ENCODE data around the gene ABCG2. TPM values are rescaled to one million over a fixed set of nuclear protein-coding genes. Genes with fewer than 3 reads are reported as not detected.

ABCG2 gene
- polyA plus RNA-seq, 1 donor (not counting 4 experiments of a cell fraction or from before 2014, with no cell fraction given): 5.3 TPM

DNA sequence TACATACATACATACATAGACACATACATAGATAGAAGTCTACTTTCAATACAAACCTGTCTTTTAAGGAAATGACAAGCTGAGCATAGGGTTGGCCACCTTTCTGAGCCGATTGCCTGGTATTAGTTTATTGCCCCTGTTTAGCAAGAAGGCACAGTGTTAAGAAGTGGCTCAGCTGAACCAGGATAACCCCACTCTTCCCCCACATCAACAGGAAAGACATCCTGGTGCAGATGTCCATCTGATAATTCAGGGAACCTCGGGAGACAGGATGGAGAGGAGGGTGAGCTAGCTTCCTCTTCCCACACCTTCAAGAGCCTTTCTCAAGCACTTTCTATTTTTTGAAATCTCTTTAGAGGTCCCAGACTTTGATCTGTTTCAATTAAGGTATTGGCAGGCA lies 98.7 kb downstream of the ABCG2 start:
- no peaks in the 10 kb centered on the region for H3K27me3 ChIP-seq (ENCODE audit: control insufficient read depth, extremely low read depth, insufficient read depth, low read length)
- dilution Hi-C loops (cut with MboI; ENCODE audit: extremely low pct_ligation_motif_present, low sequenced_read_pairs): no loop called here
- no peak overlapping the region for H3K4me3 ChIP-seq (ENCODE audit: control insufficient read depth in 2 of 3, extremely low read depth in 1 of 3, insufficient read depth in 2 of 3, low read depth in 1 of 3, low read length in 3 of 3)
- no peaks in the 10 kb centered on the region for H3K4me1 ChIP-seq (ENCODE audit: control insufficient read depth, extremely low read depth, insufficient read depth, low read length)
- H3K4me2 ChIP-seq (ENCODE audit: control insufficient read depth, extremely low read depth, insufficient read depth, low read depth, low read length): no peak overlapping the region
- no peak overlapping the region for H3K27ac ChIP-seq (ENCODE audit: control insufficient read depth, insufficient read depth, low read length)
- H3K9me1 ChIP-seq (ENCODE audit: control insufficient read depth, extremely low read depth, insufficient read depth, low read length): no peaks in the 10 kb centered on the region
- H4K20me1 ChIP-seq (ENCODE audit: control insufficient read depth, extremely low read depth, insufficient read depth, low read length): no peaks in the 10 kb centered on the region
- H3K9me3 ChIP-seq (ENCODE audit: control insufficient read depth, low read depth, low read length): no peaks in the 10 kb centered on the region
- no peak for TF ChIP-seq EZH2 (IDR thresholded peaks at IDR 0.05; ENCODE audit: low read length)
- TF ChIP-seq CTCF (optimal IDR thresholded peaks at IDR 0.05 in 1 of 3, IDR thresholded peaks at IDR 0.05 in 1 of 3, conservative IDR thresholded peaks at IDR 0.05 in 1 of 3; ENCODE audit: extremely low read depth in 1 of 3, insufficient read depth in 2 of 3, low read length in 3 of 3): no peak
- FAIRE-seq: no peak
- no peaks in the 10 kb centered on the region for H3K79me2 ChIP-seq (ENCODE audit: control insufficient read depth, insufficient read depth, low read length)
- no peak overlapping the region for H3K9ac ChIP-seq (ENCODE audit: control insufficient read depth, extremely low read depth, insufficient read depth, low read length)
- DNase-seq (ENCODE audit: low read depth, low spot score): no peak
- peaks cover 3 to 5% of the 10 kb centered on the region in 2 experiments for H3K36me3 ChIP-seq (ENCODE audit: control insufficient read depth in 2 of 2, extremely low read depth in 1 of 2, insufficient read depth in 2 of 2, low read length in 2 of 2)
- H2AFZ ChIP-seq (ENCODE audit: control insufficient read depth, low read length): no peak overlapping the region

DNA sequence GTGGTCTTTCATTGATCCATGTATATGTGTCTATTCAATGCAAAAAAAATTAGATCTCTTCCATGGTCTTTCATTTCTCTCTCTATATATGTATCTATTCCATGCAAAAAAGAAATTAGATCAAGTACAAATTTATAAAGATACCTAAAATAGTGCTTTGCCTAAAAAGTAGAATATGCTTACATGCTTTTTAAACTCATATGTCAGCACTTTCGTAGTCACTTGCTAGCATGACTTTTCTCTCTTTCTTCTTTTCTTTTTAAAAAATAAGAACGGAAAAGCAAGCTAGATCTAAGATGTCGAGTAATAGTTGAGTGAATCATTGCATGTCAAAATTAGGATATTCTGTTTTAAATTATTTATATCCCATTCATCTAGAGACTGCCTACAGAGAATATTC lies 100.1 kb downstream of the ABCG2 start:
- Histone ChIP-seq H3K4me3 (ENCODE audit: control insufficient read depth in 2 of 3, extremely low read depth in 1 of 3, insufficient read depth in 2 of 3, low read depth in 1 of 3, low read length in 3 of 3) (no peak overlapping the region), H2AFZ (ENCODE audit: control insufficient read depth, low read length) (no peak overlapping the region), H3K27ac (ENCODE audit: control insufficient read depth, insufficient read depth, low read length) (no peak overlapping the region), H3K4me1 (ENCODE audit: control insufficient read depth, extremely low read depth, insufficient read depth, low read length) (no peaks in the 10 kb centered on the region), H3K36me3 (ENCODE audit: control insufficient read depth in 2 of 2, extremely low read depth in 1 of 2, insufficient read depth in 2 of 2, low read length in 2 of 2) (peaks cover 3 to 5% of the 10 kb centered on the region in 2 experiments), H3K9ac (ENCODE audit: control insufficient read depth, extremely low read depth, insufficient read depth, low read length) (no peak overlapping the region), H3K79me2 (ENCODE audit: control insufficient read depth, insufficient read depth, low read length) (no peaks in the 10 kb centered on the region), H3K9me1 (ENCODE audit: control insufficient read depth, extremely low read depth, insufficient read depth, low read length) (no peaks in the 10 kb centered on the region), H3K9me3 (ENCODE audit: control insufficient read depth, low read depth, low read length) (no peaks in the 10 kb centered on the region), H3K4me2 (ENCODE audit: control insufficient read depth, extremely low read depth, insufficient read depth, low read depth, low read length) (no peak overlapping the region), H3K27me3 (ENCODE audit: control insufficient read depth, extremely low read depth, insufficient read depth, low read length) (no peaks in the 10 kb centered on the region), H4K20me1 (ENCODE audit: control insufficient read depth, extremely low read depth, insufficient read depth, low read length) (no peaks in the 10 kb centered on the region)
- DNase-seq (ENCODE audit: low read depth, low spot score) (no peak), FAIRE-seq (no peak)
- TF ChIP-seq CTCF (optimal IDR thresholded peaks at IDR 0.05 in 1 of 3, IDR thresholded peaks at IDR 0.05 in 1 of 3, conservative IDR thresholded peaks at IDR 0.05 in 1 of 3; ENCODE audit: extremely low read depth in 1 of 3, insufficient read depth in 2 of 3, low read length in 3 of 3) (no peak), EZH2 (IDR thresholded peaks at IDR 0.05; ENCODE audit: low read length) (no peak)
- dilution Hi-C loops (cut with MboI; ENCODE audit: extremely low pct_ligation_motif_present, low sequenced_read_pairs): no loop called here

All from keratinocyte (primary cell).